Stimulated activated CD8-positive, alpha-beta memory T cell treated with anti-CD3 and anti-CD28 coated beads, Interleukin-7, amount 100 ng/mL, for 1 hour (primary cell): ENCODE measurements around the gene LRMDA.

ENCODE experiments used
- DNase-seq, 2 donors: peaks; one replicate each; pipeline ENCODE4 v3.0.0-alpha.2; 2020; ENCODE audit warnings: low read depth in 2 of 2

The LRMDA gene

GRCh38 chr10:75708060-75708459, 276.6 kb downstream of the LRMDA start:
- DNase-seq: no peak

GRCh38 chr10:75709245-75709644, 277.8 kb downstream of the LRMDA start:
- no peak for DNase-seq

- no peak for DNase-seq
Observed at GRCh38 chr10:75709811-75710210, 278.4 kb downstream of the LRMDA start.

GRCh38 chr10:75712242-75712880, 280.9 kb downstream of the LRMDA start:
- no peak for DNase-seq

GRCh38 chr10:75716506-75716905, 285.1 kb downstream of the LRMDA start:
- DNase-seq: no peak

GRCh38 chr10:75717126-75717916, 285.9 kb downstream of the LRMDA start:
- no peak for DNase-seq

GRCh38 chr10:75718991-75719390, 287.6 kb downstream of the LRMDA start:
- DNase-seq: no peak

GRCh38 chr10:75720157-75720556, 288.7 kb downstream of the LRMDA start:
- no peak for DNase-seq

GRCh38 chr10:75722020-75722419, 290.6 kb downstream of the LRMDA start:
- DNase-seq: no peak

- no peak for DNase-seq
Observed at GRCh38 chr10:75722609-75723008, 291.2 kb downstream of the LRMDA start.

- no peak for DNase-seq
Observed at GRCh38 chr10:75723319-75723980, 292.0 kb downstream of the LRMDA start.

GRCh38 chr10:75724047-75724446, 292.6 kb downstream of the LRMDA start:
- no peak for DNase-seq

- DNase-seq: no peak
Observed at GRCh38 chr10:75726522-75727483, 295.4 kb downstream of the LRMDA start.

- no peak for DNase-seq
Observed at GRCh38 chr10:75730847-75731246, 299.4 kb downstream of the LRMDA start.

GRCh38 chr10:75733135-75733890, 301.9 kb downstream of the LRMDA start:
- DNase-seq: no peak

GRCh38 chr10:75736151-75736640, 304.8 kb downstream of the LRMDA start:
- DNase-seq: no peak

GRCh38 chr10:75736889-75737579, 305.6 kb downstream of the LRMDA start:
- no peak for DNase-seq

GRCh38 chr10:75737580-75737949, 306.1 kb downstream of the LRMDA start:
- no peak for DNase-seq

GRCh38 chr10:75738924-75739323, 307.5 kb downstream of the LRMDA start:
- DNase-seq: no peak
